Measurements from ENCODE around the gene GGTLC2.
"Not testable (repeated sequence)": the region's sequence is repeated elsewhere in the genome, so short reads cannot be mapped to it uniquely, and the experiment has no call there.

Gene GGTLC2

GRCh38 chr22:22682196-22682595, 37.8 kb downstream of the GGTLC2 start:
- H3K27ac ChIP-seq (ENCODE audit: insufficient read depth, low read length, poor library complexity, severe bottlenecking) = no peak overlapping the region
- no peak for DNase-seq
- no peaks in the 10 kb centered on the region for H3K4me1 ChIP-seq (ENCODE audit: control insufficient read depth, insufficient read depth, low read length, poor library complexity, severe bottlenecking)
- H3K4me3 ChIP-seq (ENCODE audit: insufficient read depth, low read depth, low read length, poor library complexity, severe bottlenecking) = no peak overlapping the region
- no peaks in the 10 kb centered on the region for H3K36me3 ChIP-seq (ENCODE audit: control insufficient read depth, insufficient read depth, low read length)
- no peaks in the 10 kb centered on the region for H3K9me3 ChIP-seq (ENCODE audit: control insufficient read depth, low read length)
- H3K27me3 ChIP-seq (replicated peaks; ENCODE audit: control insufficient read depth, insufficient read depth, low read length, poor library complexity, severe bottlenecking) = no peaks in the 10 kb centered on the region

GRCh38 chr22:22682807-22683667, 38.6 kb downstream of the GGTLC2 start:
- no peaks in the 10 kb centered on the region for H3K27me3 ChIP-seq (replicated peaks; ENCODE audit: control insufficient read depth, insufficient read depth, low read length, poor library complexity, severe bottlenecking)
- no peaks in the 10 kb centered on the region for H3K36me3 ChIP-seq (ENCODE audit: control insufficient read depth, insufficient read depth, low read length)
- H3K4me3 ChIP-seq (ENCODE audit: insufficient read depth, low read depth, low read length, poor library complexity, severe bottlenecking) = no peak overlapping the region
- no peak overlapping the region for H3K27ac ChIP-seq (ENCODE audit: insufficient read depth, low read length, poor library complexity, severe bottlenecking)
- no peaks in the 10 kb centered on the region for H3K4me1 ChIP-seq (ENCODE audit: control insufficient read depth, insufficient read depth, low read length, poor library complexity, severe bottlenecking)
- DNase-seq = no peak
- H3K9me3 ChIP-seq (ENCODE audit: control insufficient read depth, low read length) = no peaks in the 10 kb centered on the region

- Histone ChIP-seq H3K27ac (ENCODE audit: insufficient read depth, low read length, poor library complexity, severe bottlenecking) (no peak overlapping the region), H3K36me3 (ENCODE audit: control insufficient read depth, insufficient read depth, low read length) (no peaks in the 10 kb centered on the region), H3K27me3 (replicated peaks; ENCODE audit: control insufficient read depth, insufficient read depth, low read length, poor library complexity, severe bottlenecking) (no peaks in the 10 kb centered on the region), H3K9me3 (ENCODE audit: control insufficient read depth, low read length) (no peaks in the 10 kb centered on the region), H3K4me3 (ENCODE audit: insufficient read depth, low read depth, low read length, poor library complexity, severe bottlenecking) (no peak overlapping the region), H3K4me1 (ENCODE audit: control insufficient read depth, insufficient read depth, low read length, poor library complexity, severe bottlenecking) (no peaks in the 10 kb centered on the region)
- no peak for DNase-seq
Observed at GRCh38 chr22:22683668-22684361, 39.4 kb downstream of the GGTLC2 start.

GRCh38 chr22:22684580-22685561, 40.5 kb downstream of the GGTLC2 start:
- Histone ChIP-seq H3K27me3 (replicated peaks; ENCODE audit: control insufficient read depth, insufficient read depth, low read length, poor library complexity, severe bottlenecking) (no peaks in the 10 kb centered on the region), H3K9me3 (ENCODE audit: control insufficient read depth, low read length) (no peaks in the 10 kb centered on the region), H3K27ac (ENCODE audit: insufficient read depth, low read length, poor library complexity, severe bottlenecking) (no peak overlapping the region), H3K36me3 (ENCODE audit: control insufficient read depth, insufficient read depth, low read length) (no peaks in the 10 kb centered on the region), H3K4me3 (ENCODE audit: insufficient read depth, low read depth, low read length, poor library complexity, severe bottlenecking) (no peak overlapping the region), H3K4me1 (ENCODE audit: control insufficient read depth, insufficient read depth, low read length, poor library complexity, severe bottlenecking) (no peaks in the 10 kb centered on the region)
- no peak for DNase-seq

- H3K9me3 ChIP-seq (ENCODE audit: control insufficient read depth, low read length) = no peaks in the 10 kb centered on the region
- H3K27ac ChIP-seq (ENCODE audit: insufficient read depth, low read length, poor library complexity, severe bottlenecking) = no peak overlapping the region
- H3K4me3 ChIP-seq (ENCODE audit: insufficient read depth, low read depth, low read length, poor library complexity, severe bottlenecking) = no peak overlapping the region
- H3K36me3 ChIP-seq (ENCODE audit: control insufficient read depth, insufficient read depth, low read length) = no peaks in the 10 kb centered on the region
- DNase-seq = no peak
- H3K27me3 ChIP-seq (replicated peaks; ENCODE audit: control insufficient read depth, insufficient read depth, low read length, poor library complexity, severe bottlenecking) = no peaks in the 10 kb centered on the region
- H3K4me1 ChIP-seq (ENCODE audit: control insufficient read depth, insufficient read depth, low read length, poor library complexity, severe bottlenecking) = no peaks in the 10 kb centered on the region
Observed at GRCh38 chr22:22685586-22685985, 41.2 kb downstream of the GGTLC2 start.

- not testable (repeated sequence) for DNase-seq; H3K9me3 ChIP-seq (ENCODE audit: control insufficient read depth, low read length); H3K36me3 ChIP-seq (ENCODE audit: control insufficient read depth, insufficient read depth, low read length); H3K27me3 ChIP-seq (replicated peaks; ENCODE audit: control insufficient read depth, insufficient read depth, low read length, poor library complexity, severe bottlenecking); H3K4me1 ChIP-seq (ENCODE audit: control insufficient read depth, insufficient read depth, low read length, poor library complexity, severe bottlenecking); H3K27ac ChIP-seq (ENCODE audit: insufficient read depth, low read length, poor library complexity, severe bottlenecking); H3K4me3 ChIP-seq (ENCODE audit: insufficient read depth, low read depth, low read length, poor library complexity, severe bottlenecking)
Observed at GRCh38 chr22:22686202-22687115, 42.0 kb downstream of the GGTLC2 start.

- H3K27ac ChIP-seq (ENCODE audit: insufficient read depth, low read length, poor library complexity, severe bottlenecking) = no peak overlapping the region
- H3K27me3 ChIP-seq (replicated peaks; ENCODE audit: control insufficient read depth, insufficient read depth, low read length, poor library complexity, severe bottlenecking) = no peaks in the 10 kb centered on the region
- DNase-seq = no peak
- H3K9me3 ChIP-seq (ENCODE audit: control insufficient read depth, low read length) = no peaks in the 10 kb centered on the region
- no peaks in the 10 kb centered on the region for H3K4me1 ChIP-seq (ENCODE audit: control insufficient read depth, insufficient read depth, low read length, poor library complexity, severe bottlenecking)
- no peaks in the 10 kb centered on the region for H3K36me3 ChIP-seq (ENCODE audit: control insufficient read depth, insufficient read depth, low read length)
- H3K4me3 ChIP-seq (ENCODE audit: insufficient read depth, low read depth, low read length, poor library complexity, severe bottlenecking) = no peak overlapping the region
Observed at GRCh38 chr22:22687638-22688500, 43.5 kb downstream of the GGTLC2 start.

- Histone ChIP-seq H3K9me3 (ENCODE audit: control insufficient read depth, low read length) (no peaks in the 10 kb centered on the region), H3K4me1 (ENCODE audit: control insufficient read depth, insufficient read depth, low read length, poor library complexity, severe bottlenecking) (no peaks in the 10 kb centered on the region), H3K36me3 (ENCODE audit: control insufficient read depth, insufficient read depth, low read length) (no peaks in the 10 kb centered on the region), H3K27ac (ENCODE audit: insufficient read depth, low read length, poor library complexity, severe bottlenecking) (no peak overlapping the region), H3K27me3 (replicated peaks; ENCODE audit: control insufficient read depth, insufficient read depth, low read length, poor library complexity, severe bottlenecking) (no peaks in the 10 kb centered on the region), H3K4me3 (ENCODE audit: insufficient read depth, low read depth, low read length, poor library complexity, severe bottlenecking) (no peak overlapping the region)
- no peak for DNase-seq
Observed at GRCh38 chr22:22689621-22690345, 45.4 kb downstream of the GGTLC2 start.
